Measurements from ENCODE around the gene TENM3.

TENM3 gene

DNA sequence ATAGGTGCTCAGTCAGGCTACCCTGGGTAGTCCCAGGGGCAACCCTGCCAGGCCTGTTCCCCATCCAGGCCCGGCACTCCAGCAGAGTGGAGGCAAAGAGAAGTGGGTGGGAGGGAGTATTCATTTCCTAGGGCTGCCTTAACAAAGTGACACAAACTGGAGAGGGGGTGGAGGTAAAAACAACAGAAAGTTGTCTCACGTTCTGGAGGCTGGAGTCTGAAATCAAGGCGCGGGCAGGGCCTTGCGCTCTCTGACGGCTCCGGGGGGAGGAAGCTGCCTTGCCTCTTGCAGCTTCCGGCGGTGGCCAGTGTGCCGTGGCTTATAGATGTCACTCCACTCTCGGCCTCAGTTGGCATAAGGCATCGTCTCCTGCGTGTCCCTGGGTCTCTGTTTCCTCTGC is 583.2 kb downstream of the TENM3 start:
- DNase-seq = no peak

GRCh38 chr4:182827166-182827565 is 584.0 kb downstream of the TENM3 start:
- no peak for DNase-seq

DNA sequence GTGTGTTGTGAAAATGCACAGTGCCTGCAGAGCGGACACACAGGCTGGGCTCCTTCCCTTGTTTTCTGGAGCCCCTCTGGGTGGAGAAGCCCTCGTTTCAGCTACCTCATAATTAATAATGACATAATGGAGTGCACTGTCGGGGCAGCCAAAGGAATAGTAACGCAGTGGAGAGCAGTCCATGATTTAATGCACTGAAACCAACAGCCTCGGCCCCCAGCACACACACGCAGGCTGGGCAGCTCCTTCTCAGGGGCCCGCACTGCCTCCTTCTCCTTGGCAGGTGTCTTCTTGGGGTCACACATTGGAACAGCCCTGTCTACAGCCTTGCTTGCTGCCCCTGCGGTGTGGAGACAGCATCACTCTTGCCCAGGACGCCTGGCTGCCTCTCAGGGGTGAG is 584.8 kb downstream of the TENM3 start:
- DNase-seq = no peak

DNA sequence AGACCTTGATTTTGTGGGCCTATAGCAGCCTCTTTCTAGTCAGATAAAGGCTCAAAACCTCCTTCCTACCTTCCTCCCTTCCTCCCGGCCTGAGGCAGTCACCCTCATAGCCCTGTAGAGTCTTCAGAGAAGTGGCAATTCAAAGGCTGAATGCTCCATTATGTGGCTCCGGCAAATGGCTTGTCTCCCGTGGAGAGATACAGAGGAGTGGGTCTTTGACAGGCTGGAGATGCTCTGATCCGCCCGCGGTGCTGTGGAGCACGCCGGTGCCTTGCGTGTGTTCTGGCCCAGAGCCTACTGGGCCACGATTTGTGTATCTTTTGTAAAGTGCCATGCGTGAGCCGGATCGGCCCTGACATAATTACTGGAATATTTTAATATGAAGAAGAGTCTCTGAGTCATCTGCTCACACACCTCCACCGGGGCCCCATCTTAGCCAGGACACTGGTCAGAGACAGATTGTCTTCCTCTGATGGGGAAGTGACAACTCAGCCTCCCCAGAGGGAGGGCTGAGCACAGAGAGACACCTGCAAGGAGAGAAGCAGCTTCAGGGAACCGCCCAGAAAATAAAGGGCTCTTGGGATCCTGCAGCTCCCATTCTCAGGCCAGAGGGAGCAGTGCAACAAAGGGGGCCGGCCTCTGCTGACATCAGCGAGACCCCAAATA is 585.3 kb downstream of the TENM3 start:
- no peak for DNase-seq

- no peak for DNase-seq
Observed at GRCh38 chr4:182829196-182829595, 586.0 kb downstream of the TENM3 start.

GRCh38 chr4:182831376-182831775 is 588.2 kb downstream of the TENM3 start:
- DNase-seq = no peak

- DNase-seq = no peak
Observed at GRCh38 chr4:182832352-182833120, 589.3 kb downstream of the TENM3 start.

- no peak for DNase-seq
Observed at GRCh38 chr4:182835006-182835740, 592.0 kb downstream of the TENM3 start.

- no peak for DNase-seq
Observed at GRCh38 chr4:182837831-182838230, 594.6 kb downstream of the TENM3 start.

DNA sequence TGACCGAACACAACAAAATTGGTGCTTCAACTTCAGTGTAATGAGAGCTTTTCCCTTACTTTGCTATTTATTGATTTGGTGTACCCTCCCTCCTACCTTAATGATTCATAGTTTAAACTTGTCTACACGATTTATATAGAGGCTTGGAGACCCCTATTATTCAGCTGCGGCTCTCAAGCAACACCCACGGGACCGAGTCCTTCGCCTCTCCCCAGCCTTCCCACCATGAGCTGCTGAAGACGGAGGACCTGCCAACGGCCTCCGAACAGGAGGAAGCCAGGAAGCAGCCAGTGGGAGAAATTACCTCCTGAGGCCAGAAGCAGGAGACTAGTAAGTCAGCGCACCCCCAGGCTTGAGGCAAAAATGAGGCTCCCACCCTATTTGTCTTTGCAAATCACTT is 595.3 kb downstream of the TENM3 start:
- no peak for DNase-seq

- no peak for DNase-seq
Observed at GRCh38 chr4:182839256-182839655, 596.1 kb downstream of the TENM3 start.

DNA sequence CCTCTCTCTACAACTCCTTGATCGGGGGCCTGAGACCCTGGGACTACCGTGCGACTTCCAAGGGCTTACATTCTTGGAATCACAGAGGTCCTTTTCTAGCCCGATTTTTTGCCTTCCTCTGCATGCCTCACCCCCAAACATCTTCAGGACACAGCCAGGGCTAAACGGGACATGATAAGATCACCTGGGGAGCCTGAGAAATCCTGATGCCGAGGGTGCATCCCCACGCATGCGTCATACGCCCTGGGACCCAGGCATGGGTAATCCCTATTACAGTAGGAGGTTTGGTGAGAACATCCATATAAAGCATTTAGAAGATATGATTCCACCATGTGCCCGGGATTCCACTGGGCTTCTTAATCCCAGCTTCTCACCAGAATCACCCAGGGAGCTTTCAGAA is 596.9 kb downstream of the TENM3 start:
- no peak for DNase-seq

DNA sequence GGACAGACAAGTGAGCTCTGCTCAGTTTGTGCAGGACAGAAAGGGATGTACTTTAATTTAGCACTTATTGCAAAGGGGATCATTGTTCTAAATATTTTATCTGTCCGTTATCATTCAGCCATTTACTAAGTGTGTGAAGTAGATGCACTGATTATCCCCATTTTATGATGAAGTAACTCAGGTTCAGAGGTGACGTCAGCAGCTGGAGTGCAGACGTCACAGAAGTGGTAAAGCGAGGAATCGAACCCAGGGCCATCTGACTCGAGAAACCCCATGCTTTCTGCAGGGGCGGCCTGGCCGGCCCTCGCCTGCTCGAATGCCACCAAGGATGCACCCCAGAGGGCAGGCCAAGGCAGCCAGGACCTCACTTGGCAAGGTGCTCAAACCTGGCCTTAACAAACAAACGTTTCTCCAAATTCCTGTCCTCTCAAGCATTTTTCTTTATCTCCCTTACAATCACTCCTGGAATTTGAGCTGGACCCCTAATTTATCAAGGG is 599.0 kb downstream of the TENM3 start:
- no peak for DNase-seq

DNA sequence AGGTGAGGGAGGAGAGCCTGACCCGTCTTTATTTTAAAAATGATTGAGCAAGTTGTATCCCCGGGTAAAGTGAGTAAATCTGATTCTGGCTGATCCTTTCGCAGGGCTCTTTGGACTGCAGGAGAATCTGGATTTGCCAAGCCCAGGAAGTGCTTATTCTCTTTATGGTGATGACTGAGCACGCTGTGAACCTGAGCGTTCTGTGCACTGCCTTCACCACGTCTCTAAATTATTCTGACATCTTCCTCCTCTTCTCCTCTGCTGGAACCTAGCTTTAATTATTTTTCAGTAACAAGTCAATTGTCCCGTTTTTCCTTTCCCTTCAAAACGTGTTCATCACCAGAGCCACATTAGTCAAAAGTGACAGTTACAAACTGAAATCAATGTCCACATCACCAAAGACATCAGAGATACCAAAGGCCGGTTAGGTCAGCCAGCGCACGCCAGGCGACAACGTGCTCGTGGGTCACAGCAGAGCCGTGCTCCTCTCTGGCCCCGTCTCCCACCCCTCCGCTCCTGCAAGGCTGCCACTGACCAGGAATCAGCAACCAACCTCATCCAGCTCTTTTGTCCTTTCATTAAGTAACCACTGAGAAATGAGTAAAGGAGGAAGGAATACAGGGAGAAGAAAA is 599.7 kb downstream of the TENM3 start:
- no peak for DNase-seq

GRCh38 chr4:182843808-182844325 is 600.7 kb downstream of the TENM3 start:
- DNase-seq = no peak

- DNase-seq = no peak
Observed at GRCh38 chr4:182845618-182846017, 602.4 kb downstream of the TENM3 start.

GRCh38 chr4:182846036-182846435 is 602.8 kb downstream of the TENM3 start:
- no peak for DNase-seq

GRCh38 chr4:182847576-182848450 is 604.6 kb downstream of the TENM3 start:
- DNase-seq = no peak

GRCh38 chr4:182848685-182849084 is 605.5 kb downstream of the TENM3 start:
- DNase-seq = no peak
